Stimulated activated CD8-positive, alpha-beta memory T cell treated with anti-CD3 and anti-CD28 coated beads, Interleukin-4, amount 100 ng/mL, for 4 hours (primary cell): Measurements from ENCODE around the gene AMIGO1.
A peak's percentile ranks its signal among the peaks of the same experiment; 100 is the strongest.
"Not testable (repeated sequence)": the region's sequence is repeated elsewhere in the genome, so short reads cannot be mapped to it uniquely, and the experiment has no call there.

Experiments used
- DNase-seq, 2 donors: peaks; one replicate each; pipeline ENCODE4 v3.0.0-alpha.2; 2020; ENCODE audit warnings: low read depth in 2 of 2, low spot score in 1 of 2

Gene AMIGO1

GRCh38 chr1:109485001-109485400, 24.5 kb downstream of the AMIGO1 start:
- DNase-seq: no peak

GRCh38 chr1:109484519-109484975, 25.0 kb downstream of the AMIGO1 start:
- DNase-seq: no peak

GRCh38 chr1:109483672-109484518, 25.6 kb downstream of the AMIGO1 start, which contains the start of gene ATXN7L2:
ATXN7L2 (plus strand) TSS chr1:109483905; CDS start chr1:109483954, 49 bp downstream.
- peak; percentile 72 to 83 for DNase-seq

- DNase-seq: no peak
Measured at GRCh38 chr1:109482791-109483671, 26.5 kb downstream of the AMIGO1 start.

GRCh38 chr1:109482242-109482641, 27.3 kb downstream of the AMIGO1 start:
- DNase-seq: no peak

GRCh38 chr1:109481646-109482045, 27.9 kb downstream of the AMIGO1 start:
- no peak for DNase-seq

GRCh38 chr1:109479901-109480300, 29.6 kb downstream of the AMIGO1 start:
- no peak for DNase-seq

GRCh38 chr1:109479311-109479710, 30.2 kb downstream of the AMIGO1 start:
- DNase-seq: no peak

- no peak for DNase-seq
Measured at GRCh38 chr1:109478806-109479205, 30.7 kb downstream of the AMIGO1 start.

- no peak for DNase-seq
Measured at GRCh38 chr1:109477821-109478220, 31.7 kb downstream of the AMIGO1 start.

GRCh38 chr1:109476825-109477224, 32.7 kb downstream of the AMIGO1 start:
- DNase-seq: no peak

- DNase-seq: no peak
Measured at GRCh38 chr1:109475261-109475660, 34.3 kb downstream of the AMIGO1 start.

- no peak for DNase-seq
Measured at GRCh38 chr1:109474697-109475096, 34.8 kb downstream of the AMIGO1 start.

- not testable (repeated sequence) for DNase-seq
Measured at GRCh38 chr1:109473284-109474057, 36.1 kb downstream of the AMIGO1 start.

GRCh38 chr1:109472779-109473178, 36.7 kb downstream of the AMIGO1 start:
- no peak for DNase-seq

- no peak for DNase-seq
Measured at GRCh38 chr1:109470245-109470644, 39.3 kb downstream of the AMIGO1 start.

GRCh38 chr1:109468903-109469302, 40.6 kb downstream of the AMIGO1 start:
- no peak for DNase-seq

- DNase-seq: no peak
Measured at GRCh38 chr1:109468061-109468460, 41.5 kb downstream of the AMIGO1 start.

GRCh38 chr1:109467301-109467777, 42.2 kb downstream of the AMIGO1 start:
- no peak for DNase-seq

GRCh38 chr1:109466452-109467300, 42.9 kb downstream of the AMIGO1 start, which contains the start of gene SYPL2:
SYPL2 (plus strand) TSS chr1:109466546; CDS start chr1:109466844, 298 bp downstream.
- DNase-seq: no peak
